HCT116 (cell line): ENCODE results near the gene PPP1R1C. TPM values are rescaled to one million over a fixed set of nuclear protein-coding genes. Genes with fewer than 3 reads are reported as not detected.

Experiments used
- ATAC-seq: fragments of 200-7000 bp; cut with Tn5 transposase; 2 replicates; pipeline ENCODE4 v1.9.1; 2020; ENCODE audit warnings: mild to moderate bottlenecking, moderate library complexity
- BruUV-seq: library from RNA; stranded (reverse); fragments of 400-500 nt; replicated peaks from 2 replicates; lab custom pipeline; 2021; lab: Mats Ljungman, UMichigan
- CTCF ChIA-PET: fragments of 300-600 bp; sonication (Branson Sonifier 250); formaldehyde crosslinking; loops from one replicate; lab custom pipeline; 2021; ENCODE audit warnings: antibody characterized with exemption; lab: Charles Lee
- POLR2A ChIA-PET: fragments of 300-600, 350-600 bp; sonication (Branson Sonifier 250); formaldehyde crosslinking; loops from one replicate; lab custom pipeline; 2021; ENCODE audit warnings: antibody characterized with exemption; lab: Charles Lee
- RAD21 ChIA-PET, 2 experiments: fragments of 300-600 bp; sonication (Branson Sonifier 250); formaldehyde crosslinking; loops; one replicate each; lab custom pipeline; 2023; ENCODE audit warnings: low total read pairs in 2 of 2; ENCODE audit not compliant: uncharacterized antibody in 2 of 2, unreplicated experiment in 2 of 2, low non-redundant PET in 1 of 2; lab: Charles Lee
- DNase-seq: peaks from one replicate; pipeline ENCODE4 v3.0.0-alpha.2; 2010; ENCODE audit warnings: low read depth, low spot score
- H2AFZ ChIP-seq: fragments of 200-600 bp; shearing (Covaris generic), sonication (generic); 2 replicates; pipeline ENCODE4 v1.6.1; 2017; ENCODE audit warnings: low read depth, mixed run types, mixed read lengths, antibody characterized with exemption, low read length; ENCODE audit not compliant: poor library complexity, severe bottlenecking
- H3K27ac ChIP-seq: 2 replicates; pipeline ENCODE4 v1.5.1; 2012; ENCODE audit warnings: low read depth, low read length
- H3K27me3 ChIP-seq: fragments of 200-600 bp; sonication (generic); 2 replicates; pipeline ENCODE4 v1.6.1; 2016; ENCODE audit warnings: mixed run types, low read length, mixed read lengths; ENCODE audit not compliant: insufficient read depth
- H3K36me3 ChIP-seq, 2 experiments: fragments of 200-500 bp in 1 of 2; fragments of 200-600 bp in 1 of 2; sonication (Bioruptor generic) in 1 of 2; sonication (generic) in 1 of 2; 2 replicates each; pipeline versions ENCODE4 v1.5.1 to v1.6.1; 2014 to 2016; ENCODE audit warnings: low read length in 2 of 2, inconsistent platforms in 1 of 2, mixed read lengths in 1 of 2, mixed run types in 1 of 2; ENCODE audit not compliant: insufficient read depth in 2 of 2, control insufficient read depth in 1 of 2
- H3K4me1 ChIP-seq, 2 experiments: fragments of 200-600 bp in 1 of 2; sonication (generic) in 1 of 2; 2 replicates each; pipeline versions ENCODE4 v1.5.1 to v1.6.1; 2012 to 2017; ENCODE audit warnings: low read length in 2 of 2, inconsistent platforms in 1 of 2, mild to moderate bottlenecking in 1 of 2, mixed read lengths in 1 of 2, mixed run types in 1 of 2, moderate library complexity in 1 of 2; ENCODE audit not compliant: insufficient read depth in 2 of 2, control insufficient read depth in 1 of 2
- H3K4me2 ChIP-seq: fragments of 200-600 bp; sonication (generic); 2 replicates; pipeline ENCODE4 v1.6.1; 2017; ENCODE audit warnings: mixed run types, low read length, mixed read lengths
- H3K4me3 ChIP-seq, 2 experiments: fragments of 200-600 bp in 1 of 2; sonication (generic) in 1 of 2; replicated peaks in 1 of 2; 2 replicates each; pipeline ENCODE4 v1.5.1; 2011 to 2016; ENCODE audit warnings: low read length in 2 of 2, control low read depth in 1 of 2, low read depth in 1 of 2, mild to moderate bottlenecking in 1 of 2, mixed read lengths in 1 of 2, mixed run types in 1 of 2
- H3K79me2 ChIP-seq: fragments of 200-600 bp; sonication (generic); 2 replicates; pipeline ENCODE4 v1.6.1; 2017; ENCODE audit warnings: mild to moderate bottlenecking, mixed run types, low read length, moderate library complexity, mixed read lengths; ENCODE audit not compliant: insufficient read depth
- H3K9ac ChIP-seq: fragments of 200-600 bp; sonication (generic); 2 replicates; pipeline ENCODE4 v1.6.1; 2016; ENCODE audit warnings: low read length, mixed read lengths
- H3K9me2 ChIP-seq: fragments of 200-600 bp; sonication (generic), shearing (Covaris generic); 2 replicates; pipeline ENCODE4 v1.6.1; 2017; ENCODE audit warnings: mixed run types, mild to moderate bottlenecking, moderate library complexity; ENCODE audit not compliant: insufficient read depth
- H3K9me3 ChIP-seq, 2 experiments: fragments of 200-500 bp in 1 of 2; fragments of 200-600 bp in 1 of 2; sonication (Bioruptor generic) in 1 of 2; sonication (generic) in 1 of 2; 2 replicates each; pipeline ENCODE4 v1.6.1; 2014 to 2017; ENCODE audit warnings: low read length in 2 of 2, mixed read lengths in 2 of 2, inconsistent platforms in 1 of 2, low read depth in 1 of 2, mild to moderate bottlenecking in 1 of 2, mixed run types in 1 of 2, moderate library complexity in 1 of 2; ENCODE audit not compliant: control insufficient read depth in 1 of 2, insufficient read depth in 1 of 2
- H4K20me1 ChIP-seq: fragments of 200-600 bp; sonication (generic), shearing (Covaris generic); 2 replicates; pipeline ENCODE4 v1.6.1; 2017; ENCODE audit warnings: mixed run types, mild to moderate bottlenecking, moderate library complexity; ENCODE audit not compliant: insufficient read depth
- ATF3 ChIP-seq: IDR thresholded peaks from 2 replicates; pipeline ENCODE4 v1.6.1; 2012
- CBX3 ChIP-seq: IDR thresholded peaks from 2 replicates; pipeline ENCODE4 v1.6.1; 2012; ENCODE audit warnings: low read depth
- CTCF ChIP-seq, 3 experiments: fragments of 200-600 bp in 1 of 3; sonication (generic) in 1 of 3; IDR thresholded peaks in 2 of 3; conservative IDR thresholded peaks in 1 of 3; 2 replicates each; pipeline ENCODE4 v1.5.1; 2012 to 2017; ENCODE audit warnings: low read depth in 2 of 3, low read length in 2 of 3, antibody characterized with exemption in 1 of 3, borderline replicate concordance in 1 of 3, control low read depth in 1 of 3, mild to moderate bottlenecking in 1 of 3, mixed read lengths in 1 of 3, mixed run types in 1 of 3, moderate library complexity in 1 of 3; ENCODE audit not compliant: insufficient read depth in 1 of 3
- EGR1 ChIP-seq: IDR thresholded peaks from 2 replicates; pipeline ENCODE4 v1.6.1; 2012; ENCODE audit warnings: low read depth
- EZH2 ChIP-seq: fragments of 200-600 bp; sonication (generic); IDR thresholded peaks from 2 replicates; pipeline ENCODE4 v1.6.1; 2017; ENCODE audit warnings: antibody characterized with exemption, mixed run types
- RAD21 ChIP-seq: IDR thresholded peaks from 2 replicates; pipeline ENCODE4 v1.6.1; 2012; ENCODE audit warnings: low read depth, mild to moderate bottlenecking
- SIN3A ChIP-seq: IDR thresholded peaks from 2 replicates; pipeline ENCODE4 v1.6.1; 2012; ENCODE audit warnings: low read depth
- SP1 ChIP-seq: IDR thresholded peaks from 2 replicates; pipeline ENCODE4 v1.6.1; 2012; ENCODE audit warnings: low read depth
- TCF7L2 ChIP-seq: IDR thresholded peaks from 2 replicates; pipeline ENCODE4 v1.7.0; 2011; ENCODE audit warnings: borderline replicate concordance, inconsistent platforms; ENCODE audit not compliant: insufficient read depth, insufficient read length; ENCODE audit errors: extremely low read depth
- YY1 ChIP-seq: IDR thresholded peaks from 2 replicates; pipeline ENCODE4 v1.6.1; 2011; ENCODE audit warnings: low read length, low read depth, moderate library complexity, mild to moderate bottlenecking; ENCODE audit not compliant: insufficient replicate concordance; ENCODE audit errors: extremely low read depth
- intact Hi-C: fragments of 100-400 bp; cut with micrococcal nuclease; formaldehyde crosslinking; loops from 2 replicates; pipeline ENCODE4 v1.10.0; 2022
- total RNA-seq: library from RNA; stranded (reverse); gene quantifications from one replicate; pipeline ENCODE4 v1.2.1, GENCODE V29; 2021; ENCODE audit not compliant: unreplicated experiment

Gene PPP1R1C
- total RNA-seq, 1 experiment from 2014 or later, result 17.8 TPM

- H4K20me1 ChIP-seq, result no peaks in the 10 kb centered on the region
- no TSS peak for BruUV-seq
- ChIA-PET RAD21 (no interaction called here), CTCF (no interaction called here), POLR2A (no interaction called here)
- no peak overlapping the region for H3K4me2 ChIP-seq
- intact Hi-C loops, result no loop called here
- DNase-seq, result no peak
- H3K4me1 ChIP-seq, result no peaks in the 10 kb centered on the region
- H3K9ac ChIP-seq, result no peak overlapping the region
- H3K27me3 ChIP-seq, result no peaks in the 10 kb centered on the region
- H3K27ac ChIP-seq, result no peak overlapping the region
- no peak overlapping the region for H2AFZ ChIP-seq
- H3K9me3 ChIP-seq, result no peaks in the 10 kb centered on the region
- ATAC-seq, result no peak
- no peaks in the 10 kb centered on the region for H3K36me3 ChIP-seq
- TF ChIP-seq EZH2 (no peak), CBX3 (no peak), ATF3 (no peak), YY1 (no peak), EGR1 (no peak), TCF7L2 (no peak), CTCF (IDR thresholded peaks at IDR 0.05 in 2 of 3, conservative IDR thresholded peaks at IDR 0.05 in 1 of 3; ENCODE audit: borderline replicate concordance in 1 of 3, insufficient read depth in 1 of 3, low read depth in 2 of 3, low read length in 2 of 3) (no peak), SIN3A (no peak), RAD21 (no peak), SP1 (no peak)
- H3K79me2 ChIP-seq, result no peaks in the 10 kb centered on the region
- no peaks in the 10 kb centered on the region; the same call in 1 of the 2 replicates for H3K9me2 ChIP-seq
- H3K4me3 ChIP-seq, result no peak overlapping the region
Measured at GRCh38 chr2:182088681-182089320, 103.1 kb downstream of the PPP1R1C start.
